GM12874 (cell line): ENCODE measurements around the gene STRIP1.

Source experiments
- CTCF ChIP-seq: IDR thresholded peaks from 2 replicates; pipeline ENCODE4 v1.5.1; 2011; ENCODE audit warnings: low read depth, mild to moderate bottlenecking, control low read depth, low read length, moderate library complexity; ENCODE audit not compliant: insufficient read depth

The STRIP1 gene

GRCh38 chr1:110067479-110067892 is 33.1 kb downstream of the STRIP1 start:
- no peak for TF ChIP-seq CTCF

GRCh38 chr1:110067893-110068645 is 33.6 kb downstream of the STRIP1 start:
- no peak for TF ChIP-seq CTCF

- TF ChIP-seq CTCF: no peak
Measured at GRCh38 chr1:110068646-110069403, 34.4 kb downstream of the STRIP1 start.

GRCh38 chr1:110069404-110070281 is 35.2 kb downstream of the STRIP1 start:
- TF ChIP-seq CTCF: no peak

GRCh38 chr1:110070282-110070669 is 35.9 kb downstream of the STRIP1 start:
- no peak for TF ChIP-seq CTCF

GRCh38 chr1:110070671-110071242 is 36.3 kb downstream of the STRIP1 start, which contains the start of gene ALX3:
Gene ALX3 (minus strand): TSS chr1:110070672. CDS start chr1:110070612, 60 bp downstream.
- no peak for TF ChIP-seq CTCF
